HepG2 (cell line): ENCODE results near the gene KCNQ1OT1. TPM values are rescaled to one million over a fixed set of nuclear protein-coding genes. Genes with fewer than 3 reads are reported as not detected.
A peak's percentile ranks its signal among the peaks of the same experiment; 100 is the strongest.

Source experiments
- AGO2 ChIP-seq: fragments of 200-400 bp; formaldehyde crosslinking; optimal IDR thresholded peaks from 2 replicates; pipeline ENCODE3; 2017; ENCODE audit warnings: mild to moderate bottlenecking, low read depth, low read length, moderate library complexity
- CAMTA2 ChIP-seq: sonication (generic); formaldehyde crosslinking; IDR thresholded peaks from 2 replicates; pipeline ENCODE4 v1.4.0; 2020; ENCODE audit warnings: mild to moderate bottlenecking, missing genetic modification reagents, borderline replicate concordance
- DMTF1 ChIP-seq: sonication (generic); formaldehyde crosslinking; IDR thresholded peaks from 2 replicates; pipeline ENCODE4 v1.4.0; 2020; ENCODE audit warnings: mild to moderate bottlenecking, missing genetic modification reagents
- FOXP4 ChIP-seq: sonication (generic); formaldehyde crosslinking; IDR thresholded peaks from 2 replicates; pipeline ENCODE4 v1.4.0; 2020; ENCODE audit warnings: missing genetic modification reagents
- KDM2A ChIP-seq: sonication (generic); formaldehyde crosslinking; IDR thresholded peaks from 2 replicates; pipeline ENCODE4 v1.4.0; 2020; ENCODE audit warnings: low read depth, missing genetic modification reagents, borderline replicate concordance
- MTERF4 ChIP-seq: sonication (generic); formaldehyde crosslinking; IDR thresholded peaks from 2 replicates; pipeline ENCODE4 v1.8.0; 2023; ENCODE audit warnings: mild to moderate bottlenecking, missing genetic modification reagents
- NAIF1 ChIP-seq: sonication (generic); formaldehyde crosslinking; IDR thresholded peaks from 2 replicates; pipeline ENCODE4 v1.5.0; 2020; ENCODE audit warnings: mild to moderate bottlenecking, missing genetic modification reagents, borderline replicate concordance
- PHF8 ChIP-seq: sonication (generic); formaldehyde crosslinking; IDR thresholded peaks from 2 replicates; pipeline ENCODE4 v1.5.0; 2020; ENCODE audit warnings: missing genetic modification reagents
- PITX1 ChIP-seq: sonication (generic); formaldehyde crosslinking; IDR thresholded peaks from 2 replicates; pipeline ENCODE4 v1.5.1; 2020; ENCODE audit warnings: mild to moderate bottlenecking, missing genetic modification reagents
- POLR2G ChIP-seq: fragments of 200-400 bp; formaldehyde crosslinking; IDR thresholded peaks from 2 replicates; pipeline ENCODE4 v1.6.1; 2018; ENCODE audit warnings: mild to moderate bottlenecking, low read depth, low read length, moderate library complexity
- PRDM10 ChIP-seq: sonication (generic); formaldehyde crosslinking; IDR thresholded peaks from 2 replicates; pipeline ENCODE4 v1.4.0; 2020; ENCODE audit warnings: low read depth, missing genetic modification reagents
- RBM22 ChIP-seq: fragments of 200-400 bp; formaldehyde crosslinking; optimal IDR thresholded peaks from 2 replicates; pipeline ENCODE3; 2017; ENCODE audit warnings: mild to moderate bottlenecking, low read length, moderate library complexity
- SATB2 ChIP-seq: sonication (generic); formaldehyde crosslinking; IDR thresholded peaks from 2 replicates; pipeline ENCODE4 v1.5.0; 2020; ENCODE audit warnings: missing genetic modification reagents
- SCMH1 ChIP-seq: sonication (generic); formaldehyde crosslinking; IDR thresholded peaks from 2 replicates; pipeline ENCODE4 v1.9.0; 2021; ENCODE audit warnings: missing genetic modification reagents, mild to moderate bottlenecking, borderline replicate concordance
- SMAD1 ChIP-seq: sonication (generic); formaldehyde crosslinking; IDR thresholded peaks from 2 replicates; pipeline ENCODE4 v1.4.0; 2020; ENCODE audit warnings: missing genetic modification reagents, low read depth, mild to moderate bottlenecking, borderline replicate concordance
- SPEN ChIP-seq: sonication (generic); formaldehyde crosslinking; IDR thresholded peaks from 2 replicates; pipeline ENCODE4 v1.5.1; 2020; ENCODE audit warnings: low read depth, mild to moderate bottlenecking, missing genetic modification reagents
- U2AF2 ChIP-seq: fragments of 200-400 bp; formaldehyde crosslinking; IDR thresholded peaks from 2 replicates; pipeline ENCODE4 v1.6.1; 2017; ENCODE audit warnings: low read depth, mild to moderate bottlenecking, low read length
- ZBTB21 ChIP-seq: sonication (generic); formaldehyde crosslinking; IDR thresholded peaks from 2 replicates; pipeline ENCODE4 v1.4.0; 2020; ENCODE audit warnings: missing genetic modification reagents
- ZFP36L2 ChIP-seq: sonication (generic); formaldehyde crosslinking; IDR thresholded peaks from 2 replicates; pipeline ENCODE4 v1.4.0; 2020; ENCODE audit warnings: missing genetic modification reagents
- ZNF225 ChIP-seq: sonication (generic); formaldehyde crosslinking; IDR thresholded peaks from 2 replicates; pipeline ENCODE4 v1.4.0; 2020; ENCODE audit warnings: mild to moderate bottlenecking, missing genetic modification reagents
- ZNF562 ChIP-seq: sonication (generic); formaldehyde crosslinking; IDR thresholded peaks from 2 replicates; pipeline ENCODE4 v1.8.0; 2022; ENCODE audit warnings: missing genetic modification reagents, borderline replicate concordance
- ZNF724P ChIP-seq: sonication (generic); formaldehyde crosslinking; IDR thresholded peaks from 2 replicates; pipeline ENCODE4 v1.8.0; 2022; ENCODE audit warnings: missing genetic modification reagents, borderline replicate concordance
- polyA plus RNA-seq, 8 experiments: library from polyadenylated mRNA; depleted of rRNA in 3 of 8; stranded (reverse) in 7 of 8; unstranded in 1 of 8; fragments of >200 nt; fragmentation: Illumina TruSeq in 4 of 8; extraction: Trizol in 4 of 8; gene quantifications; 2 replicates each; pipeline versions ENCODE4 v1.2.1 to v1.2.3, GENCODE V29; 2011 to 2016; ENCODE audit warnings: low read depth in 4 of 8, missing spikeins in 1 of 8, mixed read lengths in 1 of 8; ENCODE audit not compliant: insufficient read depth in 1 of 8
- total RNA-seq, 5 experiments: library from RNA; depleted of rRNA; stranded (reverse); fragments of >200 nt; fragmentation: Illumina TruSeq; extraction: Trizol; gene quantifications; 2 replicates each; pipeline ENCODE4 v1.2.3, GENCODE V29; 2016; ENCODE audit warnings: low read depth in 1 of 5

The KCNQ1OT1 gene
- total and polyA plus RNA-seq, 2 of the 13 experiments (the other 11 are each of a cell fraction or from before 2014, with no cell fraction given) = 1.3 to 18.9 TPM

- TF ChIP-seq NAIF1 (CRISPR knock-in tag) (no peak), SATB2 (CRISPR knock-in tag) (no peak), SPEN (CRISPR knock-in tag) (no peak), DMTF1 (no peak), POLR2G (peak; percentile 72), ZFP36L2 (CRISPR knock-in tag) (no peak), CAMTA2 (CRISPR knock-in tag) (no peak), ZNF562 (CRISPR knock-in tag) (no peak), U2AF2 (no peak), ZNF225 (CRISPR knock-in tag) (no peak), PITX1 (CRISPR knock-in tag) (no peak), ZNF724P (CRISPR knock-in tag) (no peak), ZBTB21 (CRISPR knock-in tag) (no peak), PHF8 (CRISPR knock-in tag) (no peak), SMAD1 (CRISPR knock-in tag) (no peak), AGO2 (peak; percentile 38), RBM22 (peak; percentile 99), SCMH1 (CRISPR knock-in tag) (no peak), FOXP4 (CRISPR knock-in tag) (no peak), PRDM10 (CRISPR knock-in tag) (no peak), MTERF4 (no peak), KDM2A (CRISPR knock-in tag) (no peak)
Observed at GRCh38 chr11:2660357-2660939, 39.3 kb downstream of the KCNQ1OT1 start (continued).
